Measurements from ENCODE around the gene PHF21B. TPM values are rescaled to one million over a fixed set of nuclear protein-coding genes. Genes with fewer than 3 reads are reported as not detected.
"Not testable (repeated sequence)": the region's sequence is repeated elsewhere in the genome, so short reads cannot be mapped to it uniquely, and the experiment has no call there.

The PHF21B gene
- total RNA-seq, 1 donor: not detected

GRCh38 chr22:44904492-44905152 is 105.2 kb downstream of the PHF21B start:
- not testable (repeated sequence) for H3K9me3 ChIP-seq (ENCODE audit: low read depth, low read length); H3K4me1 ChIP-seq (ENCODE audit: insufficient read depth, low read length); H3K27me3 ChIP-seq (ENCODE audit: insufficient read depth, low read length); H3K4me3 ChIP-seq (ENCODE audit: low read length)

GRCh38 chr22:44903164-44903563 is 106.6 kb downstream of the PHF21B start:
- H3K27me3 ChIP-seq (ENCODE audit: insufficient read depth, low read length); H3K4me1 ChIP-seq (ENCODE audit: insufficient read depth, low read length); H3K4me3 ChIP-seq (ENCODE audit: low read length); H3K9me3 ChIP-seq (ENCODE audit: low read depth, low read length): not testable (repeated sequence)

GRCh38 chr22:44901301-44901700 is 108.5 kb downstream of the PHF21B start:
- Histone ChIP-seq H3K9me3 (ENCODE audit: low read depth, low read length) (peaks cover 6% of the 10 kb centered on the region), H3K4me3 (ENCODE audit: low read length) (no peak overlapping the region), H3K4me1 (ENCODE audit: insufficient read depth, low read length) (no peaks in the 10 kb centered on the region), H3K27me3 (ENCODE audit: insufficient read depth, low read length) (no peaks in the 10 kb centered on the region)

GRCh38 chr22:44898236-44898635 is 111.6 kb downstream of the PHF21B start:
- Histone ChIP-seq H3K27me3 (ENCODE audit: insufficient read depth, low read length) (no peaks in the 10 kb centered on the region), H3K4me3 (ENCODE audit: low read length) (no peak overlapping the region), H3K4me1 (ENCODE audit: insufficient read depth, low read length) (no peaks in the 10 kb centered on the region), H3K9me3 (ENCODE audit: low read depth, low read length) (peaks cover 6% of the 10 kb centered on the region)

- no peaks in the 10 kb centered on the region for H3K4me1 ChIP-seq (ENCODE audit: insufficient read depth, low read length)
- no peak overlapping the region for H3K4me3 ChIP-seq (ENCODE audit: low read length)
- no peaks in the 10 kb centered on the region for H3K27me3 ChIP-seq (ENCODE audit: insufficient read depth, low read length)
- H3K9me3 ChIP-seq (ENCODE audit: low read depth, low read length): no peaks in the 10 kb centered on the region
These were observed 114.3 kb downstream of the PHF21B start for GRCh38 chr22:44895296-44896055.

- no peak overlapping the region for H3K4me3 ChIP-seq (ENCODE audit: low read length)
- H3K4me1 ChIP-seq (ENCODE audit: insufficient read depth, low read length): no peaks in the 10 kb centered on the region
- H3K9me3 ChIP-seq (ENCODE audit: low read depth, low read length): no peaks in the 10 kb centered on the region
- no peaks in the 10 kb centered on the region for H3K27me3 ChIP-seq (ENCODE audit: insufficient read depth, low read length)
These were observed 115.0 kb downstream of the PHF21B start for GRCh38 chr22:44894782-44895181.

GRCh38 chr22:44894321-44894720 is 115.5 kb downstream of the PHF21B start:
- Histone ChIP-seq H3K9me3 (ENCODE audit: low read depth, low read length) (no peaks in the 10 kb centered on the region), H3K4me3 (ENCODE audit: low read length) (no peak overlapping the region), H3K27me3 (ENCODE audit: insufficient read depth, low read length) (no peaks in the 10 kb centered on the region), H3K4me1 (ENCODE audit: insufficient read depth, low read length) (no peaks in the 10 kb centered on the region)

GRCh38 chr22:44893731-44894080 is 116.1 kb downstream of the PHF21B start:
- H3K4me1 ChIP-seq (ENCODE audit: insufficient read depth, low read length): no peaks in the 10 kb centered on the region
- no peaks in the 10 kb centered on the region for H3K9me3 ChIP-seq (ENCODE audit: low read depth, low read length)
- no peak overlapping the region for H3K4me3 ChIP-seq (ENCODE audit: low read length)
- no peaks in the 10 kb centered on the region for H3K27me3 ChIP-seq (ENCODE audit: insufficient read depth, low read length)

GRCh38 chr22:44892803-44893730 is 116.7 kb downstream of the PHF21B start:
- no peak overlapping the region for H3K4me3 ChIP-seq (ENCODE audit: low read length)
- no peaks in the 10 kb centered on the region for H3K9me3 ChIP-seq (ENCODE audit: low read depth, low read length)
- no peaks in the 10 kb centered on the region for H3K27me3 ChIP-seq (ENCODE audit: insufficient read depth, low read length)
- H3K4me1 ChIP-seq (ENCODE audit: insufficient read depth, low read length): no peaks in the 10 kb centered on the region

GRCh38 chr22:44892243-44892642 is 117.6 kb downstream of the PHF21B start:
- Histone ChIP-seq H3K9me3 (ENCODE audit: low read depth, low read length) (no peaks in the 10 kb centered on the region), H3K27me3 (ENCODE audit: insufficient read depth, low read length) (no peaks in the 10 kb centered on the region), H3K4me1 (ENCODE audit: insufficient read depth, low read length) (no peaks in the 10 kb centered on the region), H3K4me3 (ENCODE audit: low read length) (no peak overlapping the region)

- Histone ChIP-seq H3K27me3 (ENCODE audit: insufficient read depth, low read length) (no peaks in the 10 kb centered on the region), H3K4me1 (ENCODE audit: insufficient read depth, low read length) (no peaks in the 10 kb centered on the region), H3K9me3 (ENCODE audit: low read depth, low read length) (no peaks in the 10 kb centered on the region), H3K4me3 (ENCODE audit: low read length) (no peak overlapping the region)
These were observed 118.0 kb downstream of the PHF21B start for GRCh38 chr22:44891791-44892190.

- Histone ChIP-seq H3K4me1 (ENCODE audit: insufficient read depth, low read length) (no peaks in the 10 kb centered on the region), H3K27me3 (ENCODE audit: insufficient read depth, low read length) (no peaks in the 10 kb centered on the region), H3K4me3 (ENCODE audit: low read length) (no peak overlapping the region), H3K9me3 (ENCODE audit: low read depth, low read length) (no peaks in the 10 kb centered on the region)
These were observed 118.5 kb downstream of the PHF21B start for GRCh38 chr22:44891293-44891747.

- no peaks in the 10 kb centered on the region for H3K27me3 ChIP-seq (ENCODE audit: insufficient read depth, low read length)
- H3K4me3 ChIP-seq (ENCODE audit: low read length): no peak overlapping the region
- H3K9me3 ChIP-seq (ENCODE audit: low read depth, low read length): no peaks in the 10 kb centered on the region
- H3K4me1 ChIP-seq (ENCODE audit: insufficient read depth, low read length): no peaks in the 10 kb centered on the region
These were observed 119.2 kb downstream of the PHF21B start for GRCh38 chr22:44890416-44891292.

GRCh38 chr22:44889255-44889878 is 120.4 kb downstream of the PHF21B start:
- H3K27me3 ChIP-seq (ENCODE audit: insufficient read depth, low read length): no peaks in the 10 kb centered on the region
- H3K9me3 ChIP-seq (ENCODE audit: low read depth, low read length): no peaks in the 10 kb centered on the region
- no peaks in the 10 kb centered on the region for H3K4me1 ChIP-seq (ENCODE audit: insufficient read depth, low read length)
- H3K4me3 ChIP-seq (ENCODE audit: low read length): no peak overlapping the region

Measured in mononuclear cell (primary cell).